ENCODE data around the gene MRFAP1L1. TPM values are rescaled to one million over a fixed set of nuclear protein-coding genes. Genes with fewer than 3 reads are reported as not detected.
"Not testable (repeated sequence)": the region's sequence is repeated elsewhere in the genome, so short reads cannot be mapped to it uniquely, and the experiment has no call there.

The MRFAP1L1 gene
- total RNA-seq, 1 donor from 2014 or later: 141 TPM

GRCh38 chr4:6728320-6729029, 18.8 kb upstream of the MRFAP1L1 start:
- TF ChIP-seq CTCF (IDR thresholded peaks at IDR 0.05): no peak
- TF ChIP-seq EZH2 (IDR thresholded peaks at IDR 0.05): no peak
- TF ChIP-seq EZH2phosphoT487 (IDR thresholded peaks at IDR 0.05): no peak
- no peaks in the 10 kb centered on the region for H3K36me3 ChIP-seq
- no peak for DNase-seq (ENCODE audit: low spot score)
- Mint-ChIP-seq H3K27ac (peak overlapping the region; percentile 69), H3K9me3 (no peaks in the 10 kb centered on the region), H3K4me3 (peak overlapping the region; percentile 64), H3K27me3 (ENCODE audit: insufficient read depth, low read depth) (peaks cover 16% of the 10 kb centered on the region), H3K36me3 (no peaks in the 10 kb centered on the region), H3K4me1 (peaks cover 32% of the 10 kb centered on the region)
- peaks cover 12% of the 10 kb centered on the region for H3K4me1 ChIP-seq
- no peak overlapping the region for H3K27ac ChIP-seq
- H3F3A ChIP-seq (ENCODE audit: low read depth): peaks cover 24% of the 10 kb centered on the region
- H3K4me3 ChIP-seq: no peak overlapping the region
- H3K4me2 ChIP-seq: no peak overlapping the region
- H3K27me3 ChIP-seq: no peaks in the 10 kb centered on the region
- no peak overlapping the region for H2AFZ ChIP-seq (replicated peaks)
- no peaks in the 10 kb centered on the region for H3K9me3 ChIP-seq (ENCODE audit: low read depth)
- no peak overlapping the region for H3K9ac ChIP-seq
- H4K20me1 ChIP-seq (ENCODE audit: low read depth): no peaks in the 10 kb centered on the region
- no peaks in the 10 kb centered on the region for H3K79me2 ChIP-seq (ENCODE audit: low read depth)

- TF ChIP-seq CTCF (IDR thresholded peaks at IDR 0.05): no peak
- no peak for TF ChIP-seq EZH2phosphoT487 (IDR thresholded peaks at IDR 0.05)
- TF ChIP-seq EZH2 (IDR thresholded peaks at IDR 0.05): no peak
- H2AFZ ChIP-seq (replicated peaks): no peak overlapping the region
- peaks cover 16% of the 10 kb centered on the region for H3K27me3 Mint-ChIP-seq (ENCODE audit: insufficient read depth, low read depth)
- H3K4me1 ChIP-seq: peaks cover 12% of the 10 kb centered on the region
- H3F3A ChIP-seq (ENCODE audit: low read depth): peaks cover 24% of the 10 kb centered on the region
- H3K27me3 ChIP-seq: no peaks in the 10 kb centered on the region
- peaks cover 32% of the 10 kb centered on the region for H3K4me1 Mint-ChIP-seq
- peak overlapping the region; percentile 73 for H3K4me3 Mint-ChIP-seq
- no peaks in the 10 kb centered on the region for H3K9me3 ChIP-seq (ENCODE audit: low read depth)
- no peaks in the 10 kb centered on the region for H3K36me3 ChIP-seq
- no peak overlapping the region for H3K9ac ChIP-seq
- H3K4me3 ChIP-seq: no peak overlapping the region
- no peak overlapping the region for H3K27ac ChIP-seq
- peak overlapping the region; percentile 69 for H3K27ac Mint-ChIP-seq
- H3K36me3 Mint-ChIP-seq: no peaks in the 10 kb centered on the region
- no peaks in the 10 kb centered on the region for H4K20me1 ChIP-seq (ENCODE audit: low read depth)
- no peak for DNase-seq (ENCODE audit: low spot score)
- no peaks in the 10 kb centered on the region for H3K9me3 Mint-ChIP-seq
- H3K79me2 ChIP-seq (ENCODE audit: low read depth): no peaks in the 10 kb centered on the region
- no peak overlapping the region for H3K4me2 ChIP-seq
Measured at GRCh38 chr4:6727943-6728250, 18.2 kb upstream of the MRFAP1L1 start.

DNA sequence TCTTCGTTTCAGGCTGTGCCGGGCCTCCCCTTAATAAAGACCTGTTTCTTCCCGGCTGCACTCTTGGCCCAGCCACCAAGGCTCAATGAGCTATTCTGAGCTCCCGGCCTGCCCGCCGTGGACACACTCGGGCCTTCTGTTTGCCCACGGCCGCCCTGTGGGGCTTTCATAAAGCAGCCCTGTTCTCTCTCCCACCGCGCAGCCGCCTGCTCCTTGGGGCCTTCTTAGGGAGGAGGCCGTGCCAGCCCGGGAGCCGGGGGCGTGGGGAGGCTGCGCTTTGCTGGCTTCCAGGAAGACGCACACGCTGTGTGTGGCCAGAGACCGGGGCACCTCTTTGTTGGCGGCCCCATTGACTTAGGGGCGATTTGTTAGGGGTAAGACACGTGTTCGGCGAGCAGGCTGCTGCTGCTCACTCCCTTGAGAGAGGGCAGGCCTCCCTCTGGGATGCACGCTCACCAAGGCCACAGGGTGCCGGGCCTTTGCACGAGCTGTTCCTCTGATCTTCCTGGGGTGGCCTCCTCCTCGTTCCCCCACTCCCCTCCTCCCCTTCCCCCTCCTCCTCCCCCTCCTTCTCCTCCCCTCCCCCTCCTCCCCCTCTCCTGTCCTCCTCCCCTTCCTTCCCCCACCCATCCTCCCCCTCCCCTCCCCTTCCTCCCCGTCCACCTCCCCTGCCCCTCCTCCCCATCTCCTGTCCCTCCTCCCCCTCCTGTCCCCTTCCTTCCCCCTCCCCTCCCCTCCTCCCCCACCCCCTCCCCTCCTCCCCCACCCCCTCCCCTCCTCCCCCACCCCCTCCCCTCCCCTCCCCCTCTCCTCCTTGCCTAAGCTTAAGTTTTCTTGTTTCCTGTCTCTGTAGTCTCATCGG, 17.6 kb upstream of the MRFAP1L1 start:
- no peak overlapping the region for H3K9ac ChIP-seq
- peaks cover 12% of the 10 kb centered on the region for H3K4me1 ChIP-seq
- no peaks in the 10 kb centered on the region for H3K27me3 ChIP-seq
- H3K36me3 Mint-ChIP-seq: no peaks in the 10 kb centered on the region
- no peaks in the 10 kb centered on the region for H3K9me3 Mint-ChIP-seq
- no peaks in the 10 kb centered on the region for H3K36me3 ChIP-seq
- H3K9me3 ChIP-seq (ENCODE audit: low read depth): no peaks in the 10 kb centered on the region
- H3K4me3 Mint-ChIP-seq: peak overlapping the region; percentile 75
- peak overlapping the region; percentile 63 for H3K27ac ChIP-seq
- peaks cover 24% of the 10 kb centered on the region for H3F3A ChIP-seq (ENCODE audit: low read depth)
- peak overlapping the region; percentile 50 for H2AFZ ChIP-seq (replicated peaks)
- DNase-seq (ENCODE audit: low spot score): peak; percentile 86
- no peak for TF ChIP-seq EZH2phosphoT487 (IDR thresholded peaks at IDR 0.05)
- no peak for TF ChIP-seq CTCF (IDR thresholded peaks at IDR 0.05)
- no peak for TF ChIP-seq EZH2 (IDR thresholded peaks at IDR 0.05)
- peaks cover 32% of the 10 kb centered on the region for H3K4me1 Mint-ChIP-seq
- H3K79me2 ChIP-seq (ENCODE audit: low read depth): no peaks in the 10 kb centered on the region
- H3K27me3 Mint-ChIP-seq (ENCODE audit: insufficient read depth, low read depth): peaks cover 19% of the 10 kb centered on the region
- H3K27ac Mint-ChIP-seq: peak overlapping the region; percentile 63
- no peaks in the 10 kb centered on the region for H4K20me1 ChIP-seq (ENCODE audit: low read depth)
- peak overlapping the region; percentile 57 for H3K4me2 ChIP-seq
- H3K4me3 ChIP-seq: peak overlapping the region; percentile 21

- not testable (repeated sequence) for H3K27ac ChIP-seq; H3K9me3 ChIP-seq (ENCODE audit: low read depth); DNase-seq (ENCODE audit: low spot score); H3K4me2 ChIP-seq; H3K36me3 Mint-ChIP-seq; H3K9ac ChIP-seq; H4K20me1 ChIP-seq (ENCODE audit: low read depth); H3K27ac Mint-ChIP-seq; H3K79me2 ChIP-seq (ENCODE audit: low read depth); H2AFZ ChIP-seq (replicated peaks); H3K4me3 Mint-ChIP-seq; H3K4me3 ChIP-seq; H3K36me3 ChIP-seq; H3K9me3 Mint-ChIP-seq; H3K27me3 ChIP-seq
- H3K27me3 Mint-ChIP-seq (ENCODE audit: insufficient read depth, low read depth): peaks cover 15% of the 10 kb centered on the region
- H3K4me1 ChIP-seq: peaks cover 12% of the 10 kb centered on the region
- H3K4me1 Mint-ChIP-seq: peaks cover 31% of the 10 kb centered on the region
- H3F3A ChIP-seq (ENCODE audit: low read depth): peaks cover 24% of the 10 kb centered on the region
Measured at GRCh38 chr4:6725427-6725961, 15.8 kb upstream of the MRFAP1L1 start.

All from neural progenitor cell (in vitro differentiated cells).